Psoas muscle (tissue), 8 donors: ENCODE results near the gene ARHGEF7. TPM values are rescaled to one million over a fixed set of nuclear protein-coding genes. Genes with fewer than 3 reads are reported as not detected.
A peak's percentile ranks its signal among the peaks of the same experiment; 100 is the strongest.

Experiments
- ATAC-seq, 4 donors: fragments of 200-7000 bp; cut with Tn5 transposase; one replicate each; pipeline ENCODE4 v1.9.1; 2020; ENCODE audit warnings: moderate library complexity in 3 of 4, mild to moderate bottlenecking in 2 of 4
- DNase-seq, 2 donors: peaks; one replicate each; pipeline ENCODE4 v3.0.0-alpha.2; 2020
- H3K27ac ChIP-seq: fragments of 200-600 bp; one replicate; pipeline ENCODE4 v1.8.0; 2022
- H3K27me3 ChIP-seq, 3 donors: fragments of 200-600 bp in 1 of 3; one replicate each; pipeline versions ENCODE4 v1.6.1 to v1.8.0; 2013 to 2022; ENCODE audit warnings: low read length in 2 of 3, mild to moderate bottlenecking in 2 of 3, moderate library complexity in 1 of 3; ENCODE audit not compliant: insufficient read depth in 3 of 3
- H3K36me3 ChIP-seq, 2 donors: fragments of 200-600 bp in 1 of 2; one replicate each; pipeline versions ENCODE4 v1.6.1 to v1.8.0; 2013 to 2022; ENCODE audit warnings: low read depth in 1 of 2, mild to moderate bottlenecking in 1 of 2, moderate library complexity in 1 of 2; ENCODE audit not compliant: insufficient read depth in 1 of 2
- H3K4me1 ChIP-seq: fragments of 200-600 bp; one replicate; pipeline ENCODE4 v1.8.0; 2022
- H3K4me3 ChIP-seq: fragments of 200-600 bp; one replicate; pipeline ENCODE4 v1.8.0; 2022; ENCODE audit warnings: mild to moderate bottlenecking
- H3K9me3 ChIP-seq: fragments of 200-600 bp; one replicate; pipeline ENCODE4 v1.8.0; 2022
- CTCF ChIP-seq: fragments of 200-600 bp; IDR thresholded peaks from one replicate; pipeline ENCODE4 v1.8.0; 2022; ENCODE audit warnings: antibody characterized with exemption
- WGBS, 3 donors: extraction: QIAGEN DNeasy Blood & Tissue Kit; methylation state at CpG; one replicate each; pipeline versions ENCODE4 v1.1.6 to v1.1.7; 2013; 5-methylcytosine and 5-hydroxymethylcytosine counted together
- intact Hi-C, 2 donors: fragments of 100-400 bp; cut with DNase I; formaldehyde crosslinking; loops; one replicate each; pipeline versions ENCODE4 v1.11.0 to v1.14.2; 2022
- polyA plus RNA-seq, 3 donors: library from polyadenylated mRNA; stranded (reverse); fragments of 200-250 nt; gene quantifications; one replicate each; pipeline ENCODE4 v1.2.3, GENCODE V29; 2013
- total RNA-seq, 4 donors: library from RNA; stranded (reverse); fragmentation: NEBNext Ultra II Directional in 2 of 4; extraction: Animal tissue kit (Norgen Biotek cat#: 25700) in 2 of 4; gene quantifications; one replicate each; pipeline versions ENCODE4 v1.2.1 to v1.2.4, GENCODE V29; 2021 to 2023
- donor health status: healthy with polysubstance abuse.
- donor health status: DM: no; HTN: no; CAD: no; lungs with moderate emphysema.
- donor health status: Bipolar disorder and iron deficiency.
- donor health status: healthy.
- donor health status: DM: yes; HTN: yes; CAD: no.
- donor health status: DM: no; HTN: no; CAD: no.
- donor health status: DM: no; HTN: no; CAD: no.
- donor health status: DM: yes; HTN: yes; CAD: no.

The ARHGEF7 gene
- total and polyA plus RNA-seq, 7 donors = 21.6 to 53.6 (median 46.8) TPM

GRCh38 chr13:111263566-111263965 is 148.5 kb downstream of the ARHGEF7 start:
- Histone ChIP-seq H3K4me1 (peaks cover 10% of the 10 kb centered on the region), H3K4me3 (no peak overlapping the region), H3K9me3 (no peaks in the 10 kb centered on the region), H3K27ac (no peak overlapping the region), H3K27me3 (no peaks in the 10 kb centered on the region), H3K36me3 (peaks cover 3 to 41% of the 10 kb centered on the region in 2 donors)
- intact Hi-C loops = no loop called here
- DNase-seq (no peak), ATAC-seq (no peak)
- TF ChIP-seq CTCF = no peak
- WGBS, 3 donors = 87 to 93% (median 88%) methylated on average over 3 of the region's 3 CpGs

GRCh38 chr13:111265006-111265700 is 150.0 kb downstream of the ARHGEF7 start:
- no peak for ATAC-seq
- Histone ChIP-seq H3K27ac (no peak overlapping the region), H3K4me3 (no peak overlapping the region), H3K36me3 (peaks cover 0 to 37% of the 10 kb centered on the region in 2 donors), H3K4me1 (peaks cover 13% of the 10 kb centered on the region), H3K27me3 (no peaks in the 10 kb centered on the region), H3K9me3 (no peaks in the 10 kb centered on the region)
- 91 to 96% (median 91%) methylated on average over 14 of the region's 14 CpGs for WGBS, 3 donors
- no peak for DNase-seq
- intact Hi-C loops = no loop called here
- TF ChIP-seq CTCF = no peak

- Histone ChIP-seq H3K27me3 (no peaks in the 10 kb centered on the region), H3K9me3 (no peaks in the 10 kb centered on the region), H3K27ac (no peak overlapping the region), H3K4me3 (no peak overlapping the region), H3K36me3 (peaks cover 0 to 37% of the 10 kb centered on the region in 2 donors), H3K4me1 (peaks cover 13% of the 10 kb centered on the region)
- WGBS, 3 donors = 86 to 92% (median 91%) methylated on average over 7 of the region's 7 CpGs
- intact Hi-C loops = no loop called here
- ATAC-seq = no peak
- no peak for TF ChIP-seq CTCF
- DNase-seq = no peak
Observed at GRCh38 chr13:111265701-111266035, 150.6 kb downstream of the ARHGEF7 start.

GRCh38 chr13:111267205-111267604 is 152.1 kb downstream of the ARHGEF7 start:
- Histone ChIP-seq H3K27ac (no peak overlapping the region), H3K9me3 (no peaks in the 10 kb centered on the region), H3K4me3 (no peak overlapping the region), H3K27me3 (no peaks in the 10 kb centered on the region), H3K4me1 (peaks cover 12% of the 10 kb centered on the region), H3K36me3 (peaks cover 0 to 50% of the 10 kb centered on the region in 2 donors)
- DNase-seq = no peak
- WGBS, 3 donors = 45 to 58% (median 55%) methylated on average over 5 of the region's 5 CpGs
- no peak for TF ChIP-seq CTCF
- intact Hi-C loops = no loop called here
- ATAC-seq = peak in 1 of 4 donors; percentile 24

GRCh38 chr13:111267784-111268183 is 152.7 kb downstream of the ARHGEF7 start:
- H3K4me1 ChIP-seq = peaks cover 10% of the 10 kb centered on the region
- 33 to 54% (median 39%) methylated on average over 2 of the region's 2 CpGs for WGBS, 3 donors
- TF ChIP-seq CTCF = no peak
- intact Hi-C loops = no loop called here
- no peaks in the 10 kb centered on the region for H3K9me3 ChIP-seq
- H3K27ac ChIP-seq = no peak overlapping the region
- no peaks in the 10 kb centered on the region for H3K27me3 ChIP-seq
- no peak overlapping the region for H3K4me3 ChIP-seq
- no peak for DNase-seq
- no peak for ATAC-seq
- peaks cover 0 to 54% of the 10 kb centered on the region in 2 donors for H3K36me3 ChIP-seq
